NB4 (cell line): ENCODE results near the gene LYPD8.

Experiments used
- CTCF ChIP-seq: IDR thresholded peaks from one replicate; pipeline ENCODE4 v1.5.1; 2012; ENCODE audit warnings: low read depth, low read length
- MAX ChIP-seq: IDR thresholded peaks from 2 replicates; pipeline ENCODE4 v1.6.1; 2011; ENCODE audit warnings: low read depth, low read length
- POLR2A ChIP-seq: IDR thresholded peaks from 2 replicates; pipeline ENCODE4 v1.6.1; 2011; ENCODE audit warnings: mild to moderate bottlenecking; ENCODE audit not compliant: insufficient read length; ENCODE audit errors: extremely low read depth

DNA sequence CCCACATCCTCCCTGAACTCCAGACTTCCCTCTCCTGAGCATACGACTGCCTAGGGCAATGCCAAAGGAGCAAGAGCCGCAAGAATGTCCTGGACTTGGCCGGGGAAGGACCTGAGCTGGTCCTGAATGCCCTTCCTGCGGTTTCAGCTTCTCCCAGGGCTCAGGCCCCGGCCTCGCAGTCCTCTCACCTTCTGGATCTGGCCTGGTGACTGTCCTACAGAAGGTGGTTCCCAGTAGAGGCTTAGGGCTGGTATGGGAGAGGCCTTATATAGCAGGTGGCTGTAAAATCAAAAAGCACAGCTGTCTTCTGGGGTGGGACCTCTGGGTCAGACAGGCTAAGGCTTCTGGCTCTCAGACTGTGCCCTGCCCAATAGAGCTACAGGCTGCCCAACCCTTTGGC lies at the start of gene LYPD8:
- TF ChIP-seq CTCF (no peak), POLR2A (no peak), MAX (no peak)
